Measurements from ENCODE around the gene UBALD2. TPM values are rescaled to one million over a fixed set of nuclear protein-coding genes. Genes with fewer than 3 reads are reported as not detected.
"Not testable (repeated sequence)": the region's sequence is repeated elsewhere in the genome, so short reads cannot be mapped to it uniquely, and the experiment has no call there.

UBALD2 gene
- total RNA-seq (10 to 100 TPM in 1 of 2 donors, 1 to 10 TPM in 1; 4.1 to 21.8 TPM), polyA plus RNA-seq (ENCODE audit: insufficient read length in 2 of 2) (10 to 100 TPM; 43.8 to 46.9 TPM)
- long read RNA-seq, donor 1, transcript UBALD2-203 (2 exons, 660 nt), result minor isoform, 5 of 53 reads
- long read RNA-seq, donor 1, transcript UBALD2-201 (3 exons, 1,593 nt), result major isoform, 31 of 53 reads
- long read RNA-seq, donor 1, partial matches to known transcripts, result 17 of 53 reads
- long read RNA-seq, donor 1, other reads (novel, unspliced or antisense), result 0 of 53 reads
- long read RNA-seq, donor 2, transcript UBALD2-201 (3 exons, 1,593 nt), result major isoform, 19 of 45 reads
- long read RNA-seq, donor 2, partial matches to known transcripts, result 6 of 45 reads
- long read RNA-seq, donor 2, other reads (novel, unspliced or antisense), result 16 of 45 reads
- long read RNA-seq, donor 3, transcript UBALD2-201 (3 exons, 1,593 nt), result major isoform, 30 of 34 reads
- long read RNA-seq, donor 3, partial matches to known transcripts, result 0 of 34 reads
- long read RNA-seq, donor 3, other reads (novel, unspliced or antisense), result 0 of 34 reads
- long read RNA-seq, donor 4, transcript UBALD2-201 (3 exons, 1,593 nt), result major isoform, 44 of 74 reads
- long read RNA-seq, donor 4, partial matches to known transcripts, result 27 of 74 reads
- long read RNA-seq, donor 4, other reads (novel, unspliced or antisense), result 0 of 74 reads

- WGBS (ENCODE audit: insufficient coverage), result 0% methylated on average over 94 of the region's 94 CpGs
- peak within 1 kb of the TSS; percentile 84 for H3K27ac ChIP-seq (ENCODE audit: low read depth, low read length)
Observed at GRCh38 chr17:76264755-76265623, at the start of gene UBALD2. Gene UBALD2, plus strand, starts transcription at chr17:76265348. Its CDS starts 158 bp downstream, at chr17:76265506.

GRCh38 chr17:76217081-76217480 lies 48.1 kb upstream of the UBALD2 start:
- Histone ChIP-seq H3K4me3 (ENCODE audit: low read depth, low read length) (no peak overlapping the region), H3K9me3 (ENCODE audit: control insufficient read depth, insufficient read depth, low read length) (no peaks in the 10 kb centered on the region), H3K27ac (ENCODE audit: low read depth, low read length) (no peak overlapping the region), H3K4me1 (ENCODE audit: control insufficient read depth, insufficient read depth, low read length) (no peaks in the 10 kb centered on the region), H3K36me3 (ENCODE audit: control insufficient read depth, insufficient read depth, low read length) (no peaks in the 10 kb centered on the region), H3K27me3 (ENCODE audit: control insufficient read depth, insufficient read depth, low read length) (no peaks in the 10 kb centered on the region)
- no CpG with 5 or more reads among the region's 3 CpGs for WGBS (ENCODE audit: insufficient coverage)
- DNase-seq (ENCODE audit: low read depth in 4 of 6, low spot score in 6 of 6), result no peak

More at GRCh38 chr17:76264755-76265623, at the start of gene UBALD2:
- H3K9me3 ChIP-seq (ENCODE audit: control insufficient read depth, insufficient read depth, low read length), result no peaks in the 10 kb centered on the region
- H3K36me3 ChIP-seq (ENCODE audit: control insufficient read depth, insufficient read depth, low read length), result peaks cover 24% of the 10 kb centered on the region
- peak; percentile 93 to 99 (median 97) for DNase-seq (ENCODE audit: low read depth in 4 of 6, low spot score in 6 of 6)
- peak within 1 kb of the TSS; percentile 55 for H3K4me3 ChIP-seq (ENCODE audit: low read depth, low read length)
- H3K27me3 ChIP-seq (ENCODE audit: control insufficient read depth, insufficient read depth, low read length), result no peaks in the 10 kb centered on the region
- H3K4me1 ChIP-seq (ENCODE audit: control insufficient read depth, insufficient read depth, low read length), result peaks cover 53% of the 10 kb centered on the region

GRCh38 chr17:76219670-76220383 lies 45.3 kb upstream of the UBALD2 start:
- no peak for DNase-seq (ENCODE audit: low read depth in 4 of 6, low spot score in 6 of 6)
- Histone ChIP-seq H3K4me3 (ENCODE audit: low read depth, low read length) (no peak overlapping the region), H3K27ac (ENCODE audit: low read depth, low read length) (no peak overlapping the region), H3K36me3 (ENCODE audit: control insufficient read depth, insufficient read depth, low read length) (no peaks in the 10 kb centered on the region), H3K9me3 (ENCODE audit: control insufficient read depth, insufficient read depth, low read length) (no peaks in the 10 kb centered on the region), H3K4me1 (ENCODE audit: control insufficient read depth, insufficient read depth, low read length) (no peaks in the 10 kb centered on the region), H3K27me3 (ENCODE audit: control insufficient read depth, insufficient read depth, low read length) (no peaks in the 10 kb centered on the region)
- 67% methylated on average over 1 of the region's 7 CpGs for WGBS (ENCODE audit: insufficient coverage)

GRCh38 chr17:76223802-76224201 lies 41.3 kb upstream of the UBALD2 start:
- no peaks in the 10 kb centered on the region for H3K27me3 ChIP-seq (ENCODE audit: control insufficient read depth, insufficient read depth, low read length)
- DNase-seq (ENCODE audit: low read depth in 4 of 6, low spot score in 6 of 6), result no peak
- no peaks in the 10 kb centered on the region for H3K9me3 ChIP-seq (ENCODE audit: control insufficient read depth, insufficient read depth, low read length)
- no peak overlapping the region for H3K4me3 ChIP-seq (ENCODE audit: low read depth, low read length)
- no peak overlapping the region for H3K27ac ChIP-seq (ENCODE audit: low read depth, low read length)
- no peaks in the 10 kb centered on the region for H3K4me1 ChIP-seq (ENCODE audit: control insufficient read depth, insufficient read depth, low read length)
- H3K36me3 ChIP-seq (ENCODE audit: control insufficient read depth, insufficient read depth, low read length), result peaks cover 5% of the 10 kb centered on the region
- WGBS (ENCODE audit: insufficient coverage), result no CpG with 5 or more reads among the region's 1 CpG

- 97% methylated on average over 2 of the region's 7 CpGs for whole genome bisulfite sequencing (ENCODE audit: insufficient coverage)
- not testable (repeated sequence) for DNase-seq (ENCODE audit: low read depth in 4 of 6, low spot score in 6 of 6); H3K36me3 ChIP-seq (ENCODE audit: control insufficient read depth, insufficient read depth, low read length)
Observed at GRCh38 chr17:76225373-76226086, 39.6 kb upstream of the UBALD2 start.

GRCh38 chr17:76226749-76227148 lies 38.4 kb upstream of the UBALD2 start:
- not testable (repeated sequence) for H3K4me3 ChIP-seq (ENCODE audit: low read depth, low read length); DNase-seq (ENCODE audit: low read depth in 4 of 6, low spot score in 6 of 6); H3K27ac ChIP-seq (ENCODE audit: low read depth, low read length); H3K9me3 ChIP-seq (ENCODE audit: control insufficient read depth, insufficient read depth, low read length); H3K27me3 ChIP-seq (ENCODE audit: control insufficient read depth, insufficient read depth, low read length); H3K4me1 ChIP-seq (ENCODE audit: control insufficient read depth, insufficient read depth, low read length); H3K36me3 ChIP-seq (ENCODE audit: control insufficient read depth, insufficient read depth, low read length)
- WGBS (ENCODE audit: insufficient coverage), result 94% methylated on average over 13 of the region's 19 CpGs

More at GRCh38 chr17:76225373-76226086, 39.6 kb upstream of the UBALD2 start:
- H3K27me3 ChIP-seq (ENCODE audit: control insufficient read depth, insufficient read depth, low read length); H3K4me3 ChIP-seq (ENCODE audit: low read depth, low read length); H3K9me3 ChIP-seq (ENCODE audit: control insufficient read depth, insufficient read depth, low read length); H3K27ac ChIP-seq (ENCODE audit: low read depth, low read length); H3K4me1 ChIP-seq (ENCODE audit: control insufficient read depth, insufficient read depth, low read length): not testable (repeated sequence)

- Histone ChIP-seq H3K4me3 (ENCODE audit: low read depth, low read length) (no peak overlapping the region), H3K36me3 (ENCODE audit: control insufficient read depth, insufficient read depth, low read length) (no peaks in the 10 kb centered on the region), H3K27ac (ENCODE audit: low read depth, low read length) (no peak overlapping the region), H3K9me3 (ENCODE audit: control insufficient read depth, insufficient read depth, low read length) (no peaks in the 10 kb centered on the region), H3K27me3 (ENCODE audit: control insufficient read depth, insufficient read depth, low read length) (no peaks in the 10 kb centered on the region), H3K4me1 (ENCODE audit: control insufficient read depth, insufficient read depth, low read length) (no peaks in the 10 kb centered on the region)
- peak in 2 of 6 donors; percentile 14 to 32 for DNase-seq (ENCODE audit: low read depth in 4 of 6, low spot score in 6 of 6)
- WGBS (ENCODE audit: insufficient coverage), result no CpG with 5 or more reads among the region's 2 CpGs
Observed at GRCh38 chr17:76232342-76232741, 32.8 kb upstream of the UBALD2 start.

GRCh38 chr17:76233588-76234353 lies 31.4 kb upstream of the UBALD2 start:
- no peaks in the 10 kb centered on the region for H3K36me3 ChIP-seq (ENCODE audit: control insufficient read depth, insufficient read depth, low read length)
- H3K9me3 ChIP-seq (ENCODE audit: control insufficient read depth, insufficient read depth, low read length), result no peaks in the 10 kb centered on the region
- no peaks in the 10 kb centered on the region for H3K4me1 ChIP-seq (ENCODE audit: control insufficient read depth, insufficient read depth, low read length)
- H3K27ac ChIP-seq (ENCODE audit: low read depth, low read length), result no peak overlapping the region
- H3K27me3 ChIP-seq (ENCODE audit: control insufficient read depth, insufficient read depth, low read length), result no peaks in the 10 kb centered on the region
- no peak overlapping the region for H3K4me3 ChIP-seq (ENCODE audit: low read depth, low read length)
- WGBS (ENCODE audit: insufficient coverage), result 82% methylated on average over 2 of the region's 6 CpGs
- DNase-seq (ENCODE audit: low read depth in 4 of 6, low spot score in 6 of 6), result peak in 1 of 6 donors; percentile 63
